T-cell (primary cell): ENCODE results near the gene ABHD12. TPM values are rescaled to one million over a fixed set of nuclear protein-coding genes. Genes with fewer than 3 reads are reported as not detected.

Source experiments
- ATAC-seq, 4 experiments: fragments of 200-7000 bp in 3 of 4; fragments of 150-1000 bp in 1 of 4; cut with Tn5 transposase; replicated peaks in 1 of 4; 1 replicate in 3 of 4; 2 replicates in 1 of 4; pipeline ENCODE4 v1.10.0; 2021; ENCODE audit warnings: moderate library complexity in 3 of 4, mild to moderate bottlenecking in 2 of 4, moderate number of reproducible peaks in 1 of 4
- CTCF ChIA-PET, 2 donors: fragments of 300-600 bp; sonication (Branson Sonifier 250); formaldehyde crosslinking; loops; one replicate each; lab custom pipeline; 2022; ENCODE audit warnings: antibody characterized with exemption in 2 of 2; lab: Charles Lee
- POLR2A ChIA-PET, 2 donors: fragments of 300-600 bp; sonication (Branson Sonifier 250); formaldehyde crosslinking; loops; one replicate each; lab custom pipeline; 2022; ENCODE audit warnings: antibody characterized with exemption in 2 of 2; lab: Charles Lee
- DNase-seq, 35 experiments: peaks; one replicate each; pipeline versions ENCODE4 v3.0.0 to v3.0.0-alpha.2; 2013 to 2023
- H3K27ac ChIP-seq: one replicate; pipeline ENCODE4 v1.5.1; 2013; ENCODE audit warnings: low read length
- H3K27me3 ChIP-seq, 2 experiments: replicated peaks in 1 of 2; 1 replicate in 1 of 2; 2 replicates in 1 of 2; pipeline versions ENCODE4 v1.6.1 to v1.7.0; 2013; ENCODE audit warnings: low read length in 1 of 2, mixed read lengths in 1 of 2; ENCODE audit not compliant: control insufficient read depth in 2 of 2, insufficient read depth in 2 of 2; ENCODE audit errors: extremely low read depth in 1 of 2
- H3K36me3 ChIP-seq, 2 donors: 1 replicate in 1 of 2; 2 replicates in 1 of 2; pipeline versions ENCODE4 v1.6.1 to v1.7.0; 2013; ENCODE audit warnings: low read length in 1 of 2; ENCODE audit not compliant: control insufficient read depth in 2 of 2, insufficient read depth in 1 of 2; ENCODE audit errors: extremely low read depth in 1 of 2
- H3K4me1 ChIP-seq, 2 experiments: 1 replicate in 1 of 2; 2 replicates in 1 of 2; pipeline versions ENCODE4 v1.6.1 to v1.7.0; 2013; ENCODE audit warnings: low read length in 2 of 2, mixed read lengths in 1 of 2; ENCODE audit not compliant: insufficient read depth in 2 of 2, control insufficient read depth in 1 of 2; ENCODE audit errors: extremely low read depth in 1 of 2
- H3K4me3 ChIP-seq, 2 donors: 1 replicate in 1 of 2; 2 replicates in 1 of 2; pipeline versions ENCODE4 v1.5.1 to v1.7.0; 2013; ENCODE audit warnings: mild to moderate bottlenecking in 2 of 2, low read length in 1 of 2, moderate library complexity in 1 of 2; ENCODE audit not compliant: control insufficient read depth in 1 of 2; ENCODE audit errors: extremely low read depth in 1 of 2
- H3K9me3 ChIP-seq: 2 replicates; pipeline ENCODE4 v1.7.0; 2013
- H3K27ac Mint-ChIP-seq, 2 donors: one replicate each; pipeline ENCODE4 v1.8.0; 2020 to 2021; ENCODE audit warnings: mild to moderate bottlenecking in 2 of 2, mixed read lengths in 2 of 2
- H3K27me3 Mint-ChIP-seq, 2 donors: one replicate each; pipeline ENCODE4 v1.8.0; 2021 to 2022; ENCODE audit warnings: mixed read lengths in 2 of 2
- H3K36me3 Mint-ChIP-seq: one replicate; pipeline ENCODE4 v1.8.0; 2021; ENCODE audit warnings: mixed read lengths
- H3K4me1 Mint-ChIP-seq, 3 donors: one replicate each; pipeline ENCODE4 v1.8.0; 2020 to 2022; ENCODE audit warnings: mixed read lengths in 3 of 3, mild to moderate bottlenecking in 1 of 3
- H3K4me3 Mint-ChIP-seq, 3 donors: one replicate each; pipeline ENCODE4 v1.8.0; 2020 to 2022; ENCODE audit warnings: mild to moderate bottlenecking in 3 of 3, mixed read lengths in 3 of 3, moderate library complexity in 3 of 3
- H3K9me3 Mint-ChIP-seq, 3 donors: one replicate each; pipeline ENCODE4 v1.8.0; 2020 to 2022; ENCODE audit warnings: mixed read lengths in 3 of 3
- WGBS: methylation state at CpG from one replicate; pipeline ENCODE4 v1.1.5; 2013; ENCODE audit warnings: missing lambda C conversion rate; ENCODE audit not compliant: insufficient coverage; 5-methylcytosine and 5-hydroxymethylcytosine counted together
- total RNA-seq, 35 experiments: library from RNA in 6 of 35; stranded (reverse) in 6 of 35; fragments of 120-200 nt in 1 of 35; gene quantifications; one replicate each; pipeline versions ENCODE4 v1.2.1 to v1.2.4 and lab custom pipeline; 2013 to 2026

Gene ABHD12
- total RNA-seq, 5 donors from 2014 or later (not counting 1 experiment from before 2014, with no cell fraction given): 19.5 to 27.7 (median 22.1) TPM

DNA sequence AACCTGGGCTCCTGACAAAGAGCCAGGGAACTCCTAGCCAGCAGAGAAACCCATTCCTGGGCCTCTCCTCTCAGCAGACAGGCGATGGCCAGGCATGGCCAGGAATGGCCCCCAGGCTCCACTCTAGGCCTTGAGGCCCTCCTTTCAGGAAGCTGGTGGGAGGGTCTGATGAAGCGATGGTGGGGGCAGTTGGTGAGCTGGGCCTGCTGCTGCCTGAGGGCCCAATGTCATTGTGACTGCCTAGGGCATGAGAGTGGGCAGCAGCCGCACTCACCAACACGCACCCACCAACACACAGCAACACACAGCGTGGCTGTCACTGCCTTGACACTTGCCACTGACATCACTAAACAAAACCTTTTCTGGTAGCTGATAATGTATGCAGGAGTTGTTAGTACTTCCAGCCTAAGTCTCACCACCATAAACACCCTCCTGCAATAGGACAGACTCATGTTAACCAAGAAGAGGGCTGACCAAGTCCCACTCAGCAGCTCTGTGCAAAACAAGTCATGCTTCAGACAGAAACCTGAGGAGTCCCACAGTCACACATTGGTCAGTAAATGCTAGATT lies 69.3 kb downstream of the ABHD12 start:
- POLR2A ChIA-PET: no interaction called here
- peak in 2 of 35 experiments; percentile 5 to 7 for DNase-seq

DNA sequence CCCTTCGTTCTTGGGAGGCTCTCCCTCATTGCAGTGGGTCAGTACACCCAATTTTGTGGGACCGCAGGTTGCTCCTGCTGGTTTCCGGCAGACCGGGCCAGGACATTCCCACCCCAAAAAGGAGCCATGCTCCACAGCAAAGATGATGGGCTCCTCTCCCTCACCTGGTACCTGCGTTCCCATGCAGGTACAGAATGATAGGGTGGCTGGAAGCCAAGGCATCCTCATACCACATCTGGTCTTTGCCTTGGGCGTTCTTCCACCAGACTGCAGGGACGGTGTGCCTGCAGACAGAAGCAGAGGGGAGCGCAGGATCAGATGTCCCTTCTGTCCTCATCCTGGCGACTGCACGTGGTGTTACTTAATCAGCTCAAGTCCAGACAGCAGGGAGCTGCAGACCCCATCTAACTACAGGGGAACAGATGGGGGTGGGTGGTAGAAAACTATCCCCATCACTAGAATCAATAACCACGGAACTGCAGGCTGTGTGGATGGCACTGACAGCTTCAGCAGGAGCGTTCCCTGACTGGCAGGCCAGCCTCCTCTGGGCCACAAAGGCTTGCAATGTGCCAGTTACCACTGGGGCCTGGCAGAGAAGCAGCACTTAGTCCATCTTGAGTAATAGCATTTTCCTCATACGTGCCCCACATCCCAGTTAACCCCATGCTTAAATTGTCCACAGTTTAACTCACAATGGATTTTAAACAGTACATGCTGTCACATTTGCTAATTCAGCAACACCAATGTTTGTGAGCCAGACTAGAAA lies 70.4 kb downstream of the ABHD12 start:
- CTCF ChIA-PET: no interaction called here
- peak in 1 of 35 experiments; percentile 0 for DNase-seq
- H3K9me3 Mint-ChIP-seq: no peaks in the 10 kb centered on the region
- H3K36me3 Mint-ChIP-seq: peaks cover 35% of the 10 kb centered on the region
- ATAC-seq: no peak
- WGBS: 95% methylated on average over 6 of the region's 13 CpGs
- peaks cover 0 to 16% of the 10 kb centered on the region in 2 donors for H3K36me3 ChIP-seq
- no peaks in the 10 kb centered on the region for H3K27me3 Mint-ChIP-seq
- H3K9me3 ChIP-seq: no peaks in the 10 kb centered on the region
- no peak overlapping the region for H3K4me3 ChIP-seq
- H3K4me1 ChIP-seq: peaks cover 2 to 20% of the 10 kb centered on the region in 2 experiments
- no peak overlapping the region for H3K27ac Mint-ChIP-seq
- no peaks in the 10 kb centered on the region for H3K27me3 ChIP-seq
- H3K4me3 Mint-ChIP-seq: no peak overlapping the region
- POLR2A ChIA-PET: no interaction called here
- H3K4me1 Mint-ChIP-seq: peaks cover 8 to 26% (median 20%) of the 10 kb centered on the region in 3 donors
- H3K27ac ChIP-seq: no peak overlapping the region

More for the DNA sequence above, 69.3 kb downstream of the ABHD12 start:
- H3K4me3 ChIP-seq: no peak overlapping the region
- H3K27me3 ChIP-seq: no peaks in the 10 kb centered on the region
- Mint-ChIP-seq H3K4me3 (no peak overlapping the region), H3K36me3 (peaks cover 29% of the 10 kb centered on the region), H3K27ac (peak overlapping the region; percentile 14 to 73), H3K27me3 (no peaks in the 10 kb centered on the region), H3K9me3 (no peaks in the 10 kb centered on the region), H3K4me1 (peaks cover 7 to 19% (median 14%) of the 10 kb centered on the region in 3 donors)
- 100% methylated on average over 1 of the region's 5 CpGs for WGBS
- peaks cover 0 to 16% of the 10 kb centered on the region in 2 donors for H3K36me3 ChIP-seq
- H3K27ac ChIP-seq: no peak overlapping the region
- peaks cover 2 to 20% of the 10 kb centered on the region in 2 experiments for H3K4me1 ChIP-seq
- no peak for ATAC-seq
- CTCF ChIA-PET: interaction anchor here in 1 of 2 donors (0.6 kb wide), 1 partner anchor 15 kb away, joined by 3 read pairs; no protein-coding TSS in a partner anchor
- H3K9me3 ChIP-seq: no peaks in the 10 kb centered on the region

DNA sequence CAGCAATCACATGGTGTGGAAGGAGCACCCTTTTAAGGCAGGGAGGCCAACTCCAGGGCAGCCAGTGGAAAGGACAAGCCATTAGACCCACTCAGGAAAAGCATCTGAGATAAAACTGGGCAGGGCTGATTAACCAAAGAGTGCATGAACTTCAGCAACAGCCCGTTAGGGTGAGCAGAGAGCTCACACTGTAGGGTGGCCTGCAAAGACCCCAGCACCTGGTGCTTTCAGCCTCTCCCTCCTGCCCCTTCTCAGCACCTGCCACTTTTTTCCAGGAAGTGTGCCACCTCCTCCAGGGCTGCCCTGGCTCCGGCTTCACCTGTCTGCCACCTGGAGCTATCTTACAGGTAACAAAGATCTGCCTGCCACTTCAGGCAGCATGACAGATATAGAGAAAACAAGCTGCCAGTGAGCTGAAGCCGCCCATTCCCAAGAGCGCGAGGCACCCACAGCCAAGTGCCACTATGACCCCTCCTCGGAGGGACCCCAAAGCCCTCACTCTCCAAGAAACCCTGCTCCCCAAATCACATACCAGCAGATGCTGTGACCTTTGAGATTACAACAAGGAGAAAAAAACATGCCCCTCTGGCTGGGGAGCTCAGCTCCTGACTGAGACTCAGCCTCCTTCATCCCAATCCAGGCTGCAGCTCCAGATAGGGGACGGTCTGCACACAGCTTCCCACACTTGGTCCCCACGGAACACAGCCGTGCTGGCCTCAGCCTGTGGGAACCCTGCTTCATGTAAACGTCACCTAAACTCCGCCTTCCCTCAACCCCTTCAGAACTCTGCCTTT lies 71.2 kb downstream of the ABHD12 start:
- CTCF ChIA-PET: no interaction called here
- peak overlapping the region in 1 of 2 donors; percentile 11 for H3K27ac Mint-ChIP-seq
- POLR2A ChIA-PET: no interaction called here
- ATAC-seq: no peak
- Histone ChIP-seq H3K36me3 (peaks cover 0 to 16% of the 10 kb centered on the region in 2 donors), H3K27me3 (no peaks in the 10 kb centered on the region), H3K9me3 (no peaks in the 10 kb centered on the region), H3K27ac (no peak overlapping the region), H3K4me1 (peaks cover 2 to 20% of the 10 kb centered on the region in 2 experiments), H3K4me3 (no peak overlapping the region)
- DNase-seq: peak in 1 of 35 experiments; percentile 7
- no peaks in the 10 kb centered on the region for H3K9me3 Mint-ChIP-seq
- no peak overlapping the region for H3K4me3 Mint-ChIP-seq
- WGBS: 98% methylated on average over 8 of the region's 11 CpGs
- no peaks in the 10 kb centered on the region for H3K27me3 Mint-ChIP-seq
- H3K36me3 Mint-ChIP-seq: peaks cover 35% of the 10 kb centered on the region
- H3K4me1 Mint-ChIP-seq: peaks cover 8 to 29% (median 22%) of the 10 kb centered on the region in 3 donors

DNA sequence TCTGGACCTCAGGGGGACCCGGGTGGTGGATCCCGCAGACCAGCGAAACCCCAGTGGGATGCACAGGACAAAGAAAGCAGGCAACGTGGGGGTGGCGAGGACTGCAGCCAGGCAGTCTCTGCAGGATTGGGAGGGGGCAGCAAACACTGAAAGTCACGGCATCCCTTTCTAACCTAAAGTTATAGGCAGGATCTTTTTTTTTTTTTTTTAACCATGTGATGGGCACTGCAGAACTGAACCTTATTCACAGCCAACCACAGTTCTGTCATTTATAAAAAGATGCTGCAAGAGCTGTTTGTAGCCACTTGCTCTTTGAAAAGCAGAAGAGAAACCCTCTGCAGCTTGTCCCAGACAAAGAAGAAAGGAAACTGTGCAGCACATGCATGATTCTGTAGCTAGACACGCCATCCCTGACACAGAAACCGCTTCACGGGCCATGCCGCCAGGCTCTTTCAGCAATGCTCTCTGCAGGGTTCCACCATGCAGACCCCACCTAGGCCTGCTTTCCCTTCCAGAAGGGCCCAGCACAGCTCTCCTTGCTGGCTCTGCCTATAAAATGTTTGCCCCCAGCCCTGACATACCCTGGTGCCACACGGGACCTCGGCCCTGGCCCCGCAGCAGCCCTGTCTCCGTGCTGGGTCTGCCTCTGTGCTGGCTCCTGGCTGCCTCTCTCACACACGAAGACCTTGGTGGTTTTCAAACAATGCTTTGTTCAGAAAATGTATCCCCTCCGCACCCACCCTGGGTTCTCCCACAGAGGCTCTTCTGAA lies 72.0 kb downstream of the ABHD12 start:
- H3K4me1 Mint-ChIP-seq: peaks cover 12 to 26% (median 22%) of the 10 kb centered on the region in 3 donors
- Histone ChIP-seq H3K27ac (no peak overlapping the region), H3K36me3 (peaks cover 0 to 16% of the 10 kb centered on the region in 2 donors), H3K9me3 (no peaks in the 10 kb centered on the region), H3K4me1 (peaks cover 2 to 20% of the 10 kb centered on the region in 2 experiments), H3K4me3 (no peak overlapping the region), H3K27me3 (no peaks in the 10 kb centered on the region)
- no peak overlapping the region for H3K27ac Mint-ChIP-seq
- DNase-seq (peak in 1 of 35 experiments; percentile 15), ATAC-seq (peak in 1 of 4 experiments; percentile 12)
- ChIA-PET POLR2A (interaction anchor here in 1 of 2 donors (0.6 kb wide), 1 partner anchor 20 kb away, joined by 4 read pairs; no protein-coding TSS in a partner anchor), CTCF (no interaction called here)
- 89% methylated on average over 13 of the region's 16 CpGs for WGBS
- no peaks in the 10 kb centered on the region for H3K27me3 Mint-ChIP-seq
- H3K4me3 Mint-ChIP-seq: no peak overlapping the region
- H3K9me3 Mint-ChIP-seq: no peaks in the 10 kb centered on the region
- H3K36me3 Mint-ChIP-seq: peaks cover 32% of the 10 kb centered on the region

DNA sequence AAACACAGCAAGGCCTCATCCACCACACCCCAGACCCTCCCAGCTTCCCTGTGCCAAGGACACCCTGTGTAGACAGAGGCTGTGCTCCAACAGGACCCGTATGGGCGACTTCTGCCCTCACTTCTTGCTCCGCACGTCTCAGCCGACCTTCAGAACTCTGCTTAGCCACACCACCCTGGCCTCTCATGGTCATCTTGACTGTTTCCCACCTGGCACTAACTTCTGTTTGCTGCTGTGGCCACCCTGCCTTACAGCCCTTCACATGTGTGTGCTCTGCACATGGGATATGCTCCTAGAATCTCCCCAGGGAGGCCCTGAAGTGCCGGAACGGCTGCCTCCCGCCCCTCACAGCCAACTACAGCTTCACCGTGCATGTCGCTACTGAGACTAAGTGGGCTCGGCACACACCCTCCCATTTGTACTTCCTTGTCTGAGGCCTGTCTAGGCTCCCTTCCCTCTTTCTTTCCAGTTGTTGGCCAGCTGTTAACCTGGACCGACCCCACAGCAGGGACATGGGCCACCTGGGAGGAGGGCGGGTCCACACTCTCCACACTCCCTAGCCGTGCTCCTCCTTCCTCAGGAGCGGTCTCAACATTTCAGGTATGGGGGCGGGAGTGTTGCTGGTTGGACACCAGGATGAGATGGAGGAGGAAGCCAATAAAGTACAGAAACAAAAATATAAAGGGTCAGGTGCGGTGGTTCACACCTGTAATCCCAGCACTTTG lies 73.1 kb downstream of the ABHD12 start:
- Histone ChIP-seq H3K27ac (no peak overlapping the region), H3K9me3 (no peaks in the 10 kb centered on the region), H3K36me3 (peaks cover 0 to 8% of the 10 kb centered on the region in 2 donors), H3K4me3 (no peak overlapping the region), H3K27me3 (no peaks in the 10 kb centered on the region), H3K4me1 (peaks cover 2 to 20% of the 10 kb centered on the region in 2 experiments)
- no peaks in the 10 kb centered on the region for H3K9me3 Mint-ChIP-seq
- WGBS: 89% methylated on average over 12 of the region's 17 CpGs
- H3K4me3 Mint-ChIP-seq: no peak overlapping the region
- ChIA-PET POLR2A (no interaction called here), CTCF (no interaction called here)
- H3K4me1 Mint-ChIP-seq: peaks cover 12 to 21% (median 21%) of the 10 kb centered on the region in 3 donors
- H3K27me3 Mint-ChIP-seq: no peaks in the 10 kb centered on the region
- DNase-seq (no peak), ATAC-seq (no peak)
- peaks cover 24% of the 10 kb centered on the region for H3K36me3 Mint-ChIP-seq
- no peak overlapping the region for H3K27ac Mint-ChIP-seq
